KMS-11 (cell line): ENCODE data around the gene FGGY.

Source experiments
- H2AFZ ChIP-seq: fragments of 200-600 bp; sonication (generic); 2 replicates; pipeline ENCODE4 v1.6.1; 2016; ENCODE audit warnings: antibody characterized with exemption, mixed run types, low read depth
- H3K27ac ChIP-seq: fragments of 200-600 bp; sonication (generic); 2 replicates; pipeline ENCODE4 v1.6.1; 2016; ENCODE audit warnings: mild to moderate bottlenecking, mixed run types
- H3K27me3 ChIP-seq: fragments of 200-600 bp; sonication (generic); 2 replicates; pipeline ENCODE4 v1.6.1; 2017; ENCODE audit warnings: mild to moderate bottlenecking, low read depth, mixed run types, moderate library complexity; ENCODE audit not compliant: insufficient read depth
- H3K36me3 ChIP-seq: fragments of 200-600 bp; sonication (generic); 2 replicates; pipeline ENCODE4 v1.6.1; 2017; ENCODE audit warnings: mild to moderate bottlenecking, mixed run types; ENCODE audit not compliant: insufficient read depth
- H3K4me1 ChIP-seq: fragments of 200-600 bp; sonication (generic); 2 replicates; pipeline ENCODE4 v1.6.1; 2016; ENCODE audit warnings: mild to moderate bottlenecking, low read depth, mixed run types; ENCODE audit not compliant: poor library complexity, severe bottlenecking
- H3K4me2 ChIP-seq: fragments of 200-600 bp; sonication (generic); 2 replicates; pipeline ENCODE4 v1.7.0; 2016; ENCODE audit warnings: mild to moderate bottlenecking, mixed run types
- H3K4me3 ChIP-seq: fragments of 200-600 bp; sonication (generic); IDR thresholded peaks from 2 replicates; pipeline ENCODE4 v1.6.1; 2017; ENCODE audit warnings: low read depth, low read length, mixed read lengths; ENCODE audit not compliant: insufficient read depth
- H3K79me2 ChIP-seq: fragments of 200-600 bp; sonication (generic); 2 replicates; pipeline ENCODE4 v1.6.1; 2016; ENCODE audit warnings: low read depth, mixed run types; ENCODE audit not compliant: insufficient read depth
- H3K9ac ChIP-seq: fragments of 200-600 bp; sonication (generic); 2 replicates; pipeline ENCODE4 v1.6.1; 2016; ENCODE audit warnings: mild to moderate bottlenecking, mixed run types
- H4K20me1 ChIP-seq: fragments of 200-600 bp; sonication (generic); 2 replicates; pipeline ENCODE4 v1.6.1; 2016; ENCODE audit warnings: mild to moderate bottlenecking, mixed run types; ENCODE audit not compliant: insufficient read depth
- CTCF ChIP-seq: fragments of 200-600 bp; sonication (generic); conservative IDR thresholded peaks from 2 replicates; pipeline ENCODE4 v1.6.1; 2017; ENCODE audit warnings: low read depth, mild to moderate bottlenecking, antibody characterized with exemption, low read length, moderate library complexity, mixed read lengths

The FGGY gene

GRCh38 chr1:59539961-59540681, 243.2 kb downstream of the FGGY start:
- Histone ChIP-seq H3K27ac (no peak overlapping the region), H3K4me1 (no peaks in the 10 kb centered on the region), H3K9ac (no peak overlapping the region), H3K79me2 (no peaks in the 10 kb centered on the region), H2AFZ (no peak overlapping the region), H3K4me2 (no peak overlapping the region), H3K27me3 (no peaks in the 10 kb centered on the region), H3K36me3 (no peaks in the 10 kb centered on the region), H3K4me3 (no peak overlapping the region), H4K20me1 (no peaks in the 10 kb centered on the region)
- no peak for TF ChIP-seq CTCF

DNA sequence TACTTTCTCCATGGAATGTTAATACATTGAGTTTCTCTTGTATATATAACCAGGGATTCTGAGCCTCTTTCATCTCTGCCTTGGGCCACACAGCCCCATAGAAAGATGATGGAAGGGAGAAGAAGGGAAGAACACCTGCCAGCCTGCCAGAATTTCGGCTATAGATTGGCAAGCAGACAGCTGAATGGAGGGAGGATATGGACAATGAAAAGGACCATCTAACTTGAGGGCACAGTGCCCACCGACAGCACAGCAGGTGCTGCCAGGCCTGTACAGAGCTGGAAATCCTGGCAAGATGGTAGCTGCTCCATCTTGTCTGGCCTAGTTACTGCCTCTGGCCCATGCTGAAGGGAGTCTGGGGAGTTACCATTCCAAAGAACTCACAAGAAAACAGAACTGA, 244.3 kb downstream of the FGGY start:
- Histone ChIP-seq H2AFZ (no peak overlapping the region), H3K79me2 (no peaks in the 10 kb centered on the region), H3K4me3 (no peak overlapping the region), H3K27ac (no peak overlapping the region), H3K27me3 (no peaks in the 10 kb centered on the region), H3K4me2 (no peak overlapping the region), H3K36me3 (no peaks in the 10 kb centered on the region), H4K20me1 (no peaks in the 10 kb centered on the region), H3K4me1 (no peaks in the 10 kb centered on the region), H3K9ac (no peak overlapping the region)
- no peak for TF ChIP-seq CTCF

- TF ChIP-seq CTCF = no peak
- Histone ChIP-seq H4K20me1 (no peaks in the 10 kb centered on the region), H3K27ac (no peak overlapping the region), H3K4me2 (no peak overlapping the region), H3K36me3 (no peaks in the 10 kb centered on the region), H3K79me2 (no peaks in the 10 kb centered on the region), H2AFZ (no peak overlapping the region), H3K4me3 (no peak overlapping the region), H3K9ac (no peak overlapping the region), H3K27me3 (no peaks in the 10 kb centered on the region), H3K4me1 (no peaks in the 10 kb centered on the region)
Measured at GRCh38 chr1:59541891-59542290, 245.0 kb downstream of the FGGY start.

- H3K9ac ChIP-seq = no peak overlapping the region
- no peak overlapping the region for H3K27ac ChIP-seq
- H3K4me2 ChIP-seq = no peak overlapping the region
- H2AFZ ChIP-seq = no peak overlapping the region
- H3K4me3 ChIP-seq = no peak overlapping the region
- H4K20me1 ChIP-seq = no peaks in the 10 kb centered on the region
- H3K79me2 ChIP-seq = no peaks in the 10 kb centered on the region
- H3K4me1 ChIP-seq = no peaks in the 10 kb centered on the region
- no peaks in the 10 kb centered on the region for H3K36me3 ChIP-seq
- no peaks in the 10 kb centered on the region for H3K27me3 ChIP-seq
- no peak for TF ChIP-seq CTCF
Measured at GRCh38 chr1:59543211-59543668, 246.3 kb downstream of the FGGY start.
